K562 (cell line): ENCODE measurements around the gene MADCAM1. TPM values are rescaled to one million over a fixed set of nuclear protein-coding genes. Genes with fewer than 3 reads are reported as not detected.

ENCODE experiments used
- ATAC-seq: fragments of 200-7000 bp; cut with Tn5 transposase; 3 replicates; pipeline ENCODE4 v1.9.1; 2020; ENCODE audit warnings: moderate library complexity
- BruUV-seq: library from RNA; stranded (reverse); fragments of 400-500 nt; replicated peaks from 2 replicates; lab custom pipeline; 2021; lab: Mats Ljungman, UMichigan
- CTCF ChIA-PET: fragments of 300-600 bp; formaldehyde crosslinking; extraction: SDS; loops from one replicate; lab custom pipeline; 2021; ENCODE audit warnings: low intra/inter-chr PET ratio; lab: Yijun Ruan, JAX
- POLR2A ChIA-PET: fragments of 300-600, 350-650 bp; sonication (Branson Sonifier 250); formaldehyde crosslinking; extraction: SDS; loops from one replicate; lab custom pipeline; 2021; ENCODE audit warnings: antibody characterized with exemption, inconsistent platforms; lab: Yijun Ruan, JAX
- DNase-seq, 4 experiments: peaks; one replicate each; pipeline versions ENCODE4 v3.0.0 to v3.0.0-alpha.2; 2011 to 2018; ENCODE audit warnings: low spot score in 3 of 4, mixed read lengths in 3 of 4; ENCODE audit errors: extremely low read depth in 1 of 4
- FAIRE-seq: peaks from 2 replicates; lab custom pipeline; 2011; peaks lifted over from hg19 to GRCh38; lab: Jason Lieb, UNC
- H2AFZ ChIP-seq: 2 replicates; pipeline ENCODE4 v1.6.0; 2011; ENCODE audit warnings: low read depth, low read length, control low read depth, inconsistent platforms
- H3K27ac ChIP-seq: fragments of 200-600 bp; 3 replicates; pipeline ENCODE4 v1.8.0; 2011; ENCODE audit warnings: low read depth, mild to moderate bottlenecking, control low read depth, inconsistent platforms, low read length, moderate library complexity, mixed read lengths; ENCODE audit errors: extremely low read depth
- H3K27me3 ChIP-seq, 2 experiments: fragments of 300-600 bp in 1 of 2; 2 replicates in 1 of 2; 3 replicates in 1 of 2; pipeline versions ENCODE4 v1.6.0 to v1.8.0; 2011; ENCODE audit warnings: inconsistent platforms in 2 of 2, low read length in 2 of 2, mild to moderate bottlenecking in 1 of 2, mixed read lengths in 1 of 2, moderate library complexity in 1 of 2; ENCODE audit not compliant: control insufficient read depth in 2 of 2, insufficient read depth in 2 of 2
- H3K36me3 ChIP-seq: fragments of 300-600 bp; 3 replicates; pipeline ENCODE4 v1.8.0; 2011; ENCODE audit warnings: mild to moderate bottlenecking, low read length, inconsistent platforms; ENCODE audit not compliant: control insufficient read depth, insufficient read depth
- H3K4me1 ChIP-seq, 2 experiments: fragments of 200-600 bp in 1 of 2; replicated peaks in 1 of 2; 2 replicates in 1 of 2; 3 replicates in 1 of 2; pipeline versions ENCODE4 v1.5.1 to v1.8.0; 2011; ENCODE audit warnings: inconsistent platforms in 2 of 2, low read length in 2 of 2, mild to moderate bottlenecking in 1 of 2, mixed read lengths in 1 of 2, moderate library complexity in 1 of 2; ENCODE audit not compliant: control insufficient read depth in 2 of 2, insufficient read depth in 2 of 2
- H3K4me2 ChIP-seq: 2 replicates; pipeline ENCODE4 v1.6.1; 2011; ENCODE audit warnings: low read length, control low read depth, inconsistent platforms, mixed read lengths; ENCODE audit not compliant: insufficient read depth
- H3K4me3 ChIP-seq: fragments of 200-600 bp; sonication (generic), shearing (Covaris generic); 2 replicates; pipeline ENCODE4 v1.5.1; 2016; ENCODE audit warnings: control low read depth, inconsistent platforms
- H3K79me2 ChIP-seq: fragments of 200-600 bp; 3 replicates; pipeline ENCODE4 v1.8.0; 2011; ENCODE audit warnings: low read length, inconsistent platforms; ENCODE audit not compliant: control insufficient read depth, insufficient read depth
- H3K9ac ChIP-seq, 2 experiments: 2 replicates each; pipeline versions ENCODE4 v1.6.0 to v1.6.1; 2011; ENCODE audit warnings: low read depth in 2 of 2, low read length in 2 of 2, control low read depth in 1 of 2, inconsistent platforms in 1 of 2, mild to moderate bottlenecking in 1 of 2, mixed read lengths in 1 of 2; ENCODE audit not compliant: insufficient read depth in 1 of 2
- H3K9me1 ChIP-seq: one replicate; pipeline ENCODE4 v1.6.0; 2011; ENCODE audit warnings: inconsistent platforms, mild to moderate bottlenecking, low read length, moderate library complexity; ENCODE audit not compliant: control insufficient read depth, insufficient read depth
- H3K9me3 ChIP-seq: replicated peaks from 2 replicates; pipeline ENCODE4 v1.5.1; 2011; ENCODE audit warnings: low read depth, low read length, inconsistent platforms; ENCODE audit not compliant: control insufficient read depth, insufficient read depth
- H4K20me1 ChIP-seq: replicated peaks from 2 replicates; pipeline ENCODE4 v1.6.1; 2011; ENCODE audit warnings: low read length, inconsistent platforms, mixed read lengths; ENCODE audit not compliant: control insufficient read depth, insufficient read depth
- CREM ChIP-seq: IDR thresholded peaks from 2 replicates; pipeline ENCODE4 v1.6.1; 2014; ENCODE audit warnings: antibody characterized with exemption, low read depth
- HMGN3 ChIP-seq: IDR thresholded peaks from 2 replicates; pipeline ENCODE4 v1.6.1; 2011; ENCODE audit warnings: borderline replicate concordance, low read depth, mild to moderate bottlenecking, mixed read lengths, low read length; ENCODE audit not compliant: insufficient read length; ENCODE audit errors: extremely low read depth
- HNRNPK ChIP-seq: fragments of 200-400 bp; formaldehyde crosslinking; IDR thresholded peaks from one replicate; pipeline ENCODE4 v1.6.1; 2018; ENCODE audit warnings: mild to moderate bottlenecking, low read depth, low read length; ENCODE audit not compliant: poor library complexity, severe bottlenecking
- KAT7 ChIP-seq: sonication (generic); formaldehyde crosslinking; IDR thresholded peaks from 2 replicates; pipeline ENCODE4 v1.8.0; 2022; ENCODE audit warnings: missing genetic modification reagents, mild to moderate bottlenecking, borderline replicate concordance
- MED1 ChIP-seq: sonication (generic); formaldehyde crosslinking; IDR thresholded peaks from 2 replicates; pipeline ENCODE4 v1.8.1; 2023; ENCODE audit warnings: missing genetic modification reagents, borderline replicate concordance
- MTA1 ChIP-seq: fragments of 450-650 bp; IDR thresholded peaks from 2 replicates; pipeline ENCODE4 v1.6.1; 2017; ENCODE audit warnings: borderline replicate concordance
- NONO ChIP-seq, 2 experiments: fragments of 200-400 bp in 1 of 2; fragments of 450-650 bp in 1 of 2; formaldehyde crosslinking in 1 of 2; IDR thresholded peaks; 2 replicates each; pipeline ENCODE4 v1.6.1; 2017; ENCODE audit warnings: low read depth in 2 of 2, mild to moderate bottlenecking in 2 of 2, moderate library complexity in 2 of 2, low read length in 1 of 2
- SREBF2 ChIP-seq: sonication (generic); formaldehyde crosslinking; IDR thresholded peaks from 2 replicates; pipeline ENCODE4 v1.4.0; 2020; ENCODE audit warnings: mild to moderate bottlenecking, missing genetic modification reagents
- SRSF1 ChIP-seq: fragments of 200-400 bp; formaldehyde crosslinking; IDR thresholded peaks from 2 replicates; pipeline ENCODE4 v1.6.1; 2017; ENCODE audit warnings: mild to moderate bottlenecking, low read depth, low read length, moderate library complexity
- TCF3 ChIP-seq: sonication (generic); formaldehyde crosslinking; IDR thresholded peaks from 2 replicates; pipeline ENCODE4 v1.4.0; 2020; ENCODE audit warnings: mild to moderate bottlenecking, missing genetic modification reagents
- THRAP3 ChIP-seq: fragments of 450-650 bp; IDR thresholded peaks from 2 replicates; pipeline ENCODE4 v1.6.1; 2016; ENCODE audit warnings: mild to moderate bottlenecking, inconsistent platforms, borderline replicate concordance
- WGBS: fragments of 100-300 bp; shearing (Covaris generic); methylation state at CpG from one replicate; pipeline ENCODE4 v1.1.6; 2016; ENCODE audit warnings: low coverage, mixed read lengths; ENCODE audit not compliant: insufficient coverage; ENCODE audit errors: missing lambda C conversion rate; 5-methylcytosine and 5-hydroxymethylcytosine counted together
- in situ Hi-C: fragments of 300-500 bp; cut with MboI; formaldehyde crosslinking; loops from 4 replicates; pipeline ENCODE4 v1.15.0; 2018; ENCODE audit warnings: inconsistent platforms, mixed read lengths
- intact Hi-C: fragments of 100-400 bp; cut with micrococcal nuclease; formaldehyde crosslinking; loops from 2 replicates; pipeline ENCODE4 v1.14.2; 2022
- polyA plus RNA-seq, 8 experiments: library from polyadenylated mRNA; depleted of rRNA in 4 of 8; stranded (reverse) in 5 of 8; unstranded in 3 of 8; fragments of >200 nt; fragmentation: Nextera tagmentation in 2 of 8; fragmentation: Illumina TruSeq in 1 of 8; extraction: Ambion mirVana in 2 of 8; extraction: Trizol in 1 of 8; gene quantifications; 2 replicates each; pipeline versions ENCODE4 v1.2.1 to v1.2.3, GENCODE V29; 2011 to 2014; ENCODE audit warnings: inconsistent platforms in 1 of 8, missing spikeins in 1 of 8
- total RNA-seq, 7 experiments: library from RNA; depleted of rRNA in 6 of 7; stranded (reverse); fragments of >200 nt in 6 of 7; fragmentation: Illumina TruSeq in 2 of 7; extraction: Trizol in 2 of 7; gene quantifications; 2 replicates each; pipeline versions ENCODE4 v1.2.1 to v1.2.3, GENCODE V29; 2011 to 2021; ENCODE audit warnings: low replicate concordance in 1 of 7
- TF ChIP-seq, protein P1 (sequence below): fragments of 250-450 bp; sonication (Bioruptor Pico); IDR thresholded peaks from 2 replicates; pipeline ENCODE4 v1.9.0; 2021; ENCODE audit warnings: mild to moderate bottlenecking, inconsistent platforms

Gene MADCAM1
- total and polyA plus RNA-seq, 9 of the 15 experiments (the other 6 are each of a cell fraction or from before 2014, with no cell fraction given) = 0.09 to 0.36 (median 0.09) TPM; not detected in 6

DNA sequence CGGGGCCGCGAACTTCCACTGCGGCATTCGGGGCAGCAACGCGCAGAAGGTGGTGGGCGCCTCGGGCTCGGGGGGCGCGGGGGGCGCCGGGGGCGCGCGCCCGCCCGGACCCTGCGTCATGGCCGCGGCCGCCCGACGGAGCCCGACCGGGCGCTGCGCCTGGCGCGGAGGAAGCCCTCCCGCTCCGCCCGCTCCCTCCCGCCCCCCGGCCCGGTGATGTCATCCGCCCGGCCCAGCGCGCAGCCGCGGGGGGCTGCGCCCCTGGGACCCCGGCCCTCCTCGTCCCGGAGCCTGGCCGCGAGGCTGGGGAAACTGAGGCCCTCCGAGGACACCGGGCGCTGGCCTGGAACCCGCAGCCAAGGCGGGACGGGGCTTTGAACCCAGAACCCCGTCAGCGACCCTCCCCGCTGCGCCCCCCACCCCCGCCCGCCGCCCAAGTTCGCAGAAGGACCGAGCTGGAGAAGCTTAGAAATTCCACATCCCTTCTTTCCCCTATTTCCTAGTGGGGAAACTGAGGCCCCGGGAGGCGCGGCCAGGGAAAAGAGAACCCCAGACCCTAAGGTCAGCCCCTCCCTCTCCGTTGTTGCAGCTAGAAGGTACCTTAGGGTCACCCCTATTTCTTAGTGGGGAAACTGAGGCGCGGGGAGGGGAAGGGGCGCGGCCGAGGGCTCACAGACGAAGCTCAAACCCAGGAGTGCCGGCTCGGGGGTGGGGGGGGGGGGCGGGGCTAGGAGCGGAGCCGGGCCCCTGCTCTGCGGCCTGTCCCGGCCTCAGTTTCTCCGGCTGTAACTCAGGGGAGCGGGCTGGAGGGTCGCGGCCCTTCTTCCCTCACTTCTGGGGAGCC is 35.2 kb upstream of the MADCAM1 start, which contains the start of gene SHC2 (continued):
- peak in 1 of 2 experiments; percentile 18; a peak in 1 of 4 replicates for TF ChIP-seq NONO (IDR thresholded peaks at IDR 0.05; ENCODE audit: low read depth in 2 of 2, low read length in 1 of 2)
- TF ChIP-seq, protein P1, sequence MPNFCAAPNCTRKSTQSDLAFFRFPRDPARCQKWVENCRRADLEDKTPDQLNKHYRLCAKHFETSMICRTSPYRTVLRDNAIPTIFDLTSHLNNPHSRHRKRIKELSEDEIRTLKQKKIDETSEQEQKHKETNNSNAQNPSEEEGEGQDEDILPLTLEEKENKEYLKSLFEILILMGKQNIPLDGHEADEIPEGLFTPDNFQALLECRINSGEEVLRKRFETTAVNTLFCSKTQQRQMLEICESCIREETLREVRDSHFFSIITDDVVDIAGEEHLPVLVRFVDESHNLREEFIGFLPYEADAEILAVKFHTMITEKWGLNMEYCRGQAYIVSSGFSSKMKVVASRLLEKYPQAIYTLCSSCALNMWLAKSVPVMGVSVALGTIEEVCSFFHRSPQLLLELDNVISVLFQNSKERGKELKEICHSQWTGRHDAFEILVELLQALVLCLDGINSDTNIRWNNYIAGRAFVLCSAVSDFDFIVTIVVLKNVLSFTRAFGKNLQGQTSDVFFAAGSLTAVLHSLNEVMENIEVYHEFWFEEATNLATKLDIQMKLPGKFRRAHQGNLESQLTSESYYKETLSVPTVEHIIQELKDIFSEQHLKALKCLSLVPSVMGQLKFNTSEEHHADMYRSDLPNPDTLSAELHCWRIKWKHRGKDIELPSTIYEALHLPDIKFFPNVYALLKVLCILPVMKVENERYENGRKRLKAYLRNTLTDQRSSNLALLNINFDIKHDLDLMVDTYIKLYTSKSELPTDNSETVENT (CRISPR knock-in tag) = no peak

DNA sequence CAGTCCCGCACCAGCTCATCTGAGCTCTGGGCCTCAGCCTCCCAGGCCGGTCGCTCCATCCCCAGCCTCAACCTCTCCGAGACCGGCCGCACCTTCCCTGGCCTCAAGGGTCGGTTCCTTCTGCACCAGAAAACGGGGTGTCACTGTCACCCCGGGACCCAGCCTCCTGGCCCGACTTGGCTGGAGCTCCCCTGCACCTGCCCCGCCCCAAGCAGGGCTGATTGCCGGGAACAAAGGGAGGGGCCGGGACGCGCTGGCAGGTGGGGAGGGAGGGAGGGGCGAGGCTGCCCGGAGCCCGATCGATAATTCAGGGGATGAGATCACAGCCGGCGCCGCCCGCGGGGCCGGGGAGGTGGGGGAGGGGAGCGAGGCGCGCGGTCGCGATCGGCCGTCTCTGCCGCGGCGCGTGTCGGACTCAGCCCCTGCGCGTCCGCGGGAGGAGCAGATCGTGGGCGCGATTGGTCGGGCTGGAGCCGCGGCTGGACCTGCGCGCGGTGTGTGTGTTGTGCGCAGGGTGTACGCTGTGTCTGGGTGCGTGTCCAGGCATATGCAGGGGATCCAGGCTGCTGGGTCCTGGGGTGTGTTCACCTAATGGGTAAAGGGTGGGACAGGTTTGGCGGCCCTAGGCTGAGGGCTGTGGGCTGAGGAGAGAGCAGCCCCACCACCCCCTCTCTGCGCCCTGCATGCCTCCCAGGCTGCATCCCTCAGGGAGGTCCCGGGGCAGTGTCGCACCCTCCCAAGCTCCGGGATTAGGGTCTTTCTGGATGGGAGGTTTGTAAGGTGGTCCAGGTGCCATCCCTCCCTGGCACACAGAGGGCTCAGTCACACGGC is 34.4 kb upstream of the MADCAM1 start:
- no TSS peak for BruUV-seq
- peak overlapping the region; percentile 66 for H3K4me2 ChIP-seq
- TF ChIP-seq THRAP3 = no peak
- peak; percentile 65 for TF ChIP-seq HMGN3
- no peak for TF ChIP-seq SRSF1
- TF ChIP-seq KAT7 (CRISPR knock-in tag) = peak; percentile 94; the same call in 1 of the 2 replicates
- TF ChIP-seq MTA1 = 0 out of 2 replicates have a peak, but pooled peaks have one; percentile 39
- TF ChIP-seq SREBF2 (CRISPR knock-in tag) = no peak
- peak; percentile 32 for TF ChIP-seq TCF3 (CRISPR knock-in tag)
- 0 out of 2 replicates have a peak, but pooled peaks have one; percentile 28 for TF ChIP-seq CREM
- TF ChIP-seq HNRNPK = no peak
- TF ChIP-seq MED1 = no peak

More for the DNA sequence above, 34.4 kb upstream of the MADCAM1 start:
- H3K36me3 ChIP-seq = no peaks in the 10 kb centered on the region
- FAIRE-seq (no peak), DNase-seq (peak; percentile 76 to 93 (median 86)), ATAC-seq (peak; percentile 76)
- no peaks in the 10 kb centered on the region for H3K79me2 ChIP-seq
- H3K4me1 ChIP-seq = peaks cover 5 to 38% of the 10 kb centered on the region in 2 experiments; a peak in 4 of 5 replicates
- no peak overlapping the region for H3K27ac ChIP-seq
- no peaks in the 10 kb centered on the region; the same call in 1 of the 2 replicates for H3K9me3 ChIP-seq
- H3K27me3 ChIP-seq = peaks cover 0 to 10% of the 10 kb centered on the region in 2 experiments; a peak in 1 of 5 replicates
- H3K4me3 ChIP-seq = 0 out of 2 replicates have a peak overlapping the region, but pooled peaks have one; percentile 17
- H3K9ac ChIP-seq = peak overlapping the region in 1 of 2 experiments; percentile 81; a peak in 2 of 4 replicates
- peak overlapping the region; percentile 62; the same call in 1 of the 2 replicates for H2AFZ ChIP-seq
- CTCF ChIA-PET = no interaction called here
- POLR2A ChIA-PET = interaction anchor here (0.5 to 0.6 kb wide), 2 partner anchors 87 to 152 kb away, joined by 3 read pairs; no protein-coding TSS in a partner anchor
- H3K9me1 ChIP-seq = no peaks in the 10 kb centered on the region
- intact Hi-C loops = no loop called here
- no peaks in the 10 kb centered on the region for H4K20me1 ChIP-seq
- WGBS = 3% methylated on average over 39 of the region's 60 CpGs
- in situ Hi-C loops = no loop called here
